Neural cell (in vitro differentiated cells): Measurements from ENCODE around the gene ASS1.

Experiments used
- EP300 ChIP-seq: fragments of 450-650 bp; conservative IDR thresholded peaks from 2 replicates; pipeline ENCODE4 v1.6.1; 2014; ENCODE audit warnings: antibody characterized with exemption, mild to moderate bottlenecking, moderate library complexity; ENCODE audit not compliant: poor library complexity, severe bottlenecking
- EZH2 ChIP-seq: fragments of 200-600, 300-800 bp; shearing (Covaris generic), sonication (generic); IDR thresholded peaks from 2 replicates; pipeline ENCODE4 v1.6.1; 2014; ENCODE audit warnings: antibody characterized with exemption, low read length, borderline replicate concordance, mild to moderate bottlenecking; ENCODE audit not compliant: insufficient read depth, poor library complexity, severe bottlenecking
- TF ChIP-seq, protein P1 (sequence below): fragments of 450-650 bp; IDR thresholded peaks from 2 replicates; pipeline ENCODE4 v1.5.1; 2014; ENCODE audit warnings: antibody characterized with exemption, mild to moderate bottlenecking, moderate library complexity; ENCODE audit not compliant: poor library complexity, severe bottlenecking

DNA sequence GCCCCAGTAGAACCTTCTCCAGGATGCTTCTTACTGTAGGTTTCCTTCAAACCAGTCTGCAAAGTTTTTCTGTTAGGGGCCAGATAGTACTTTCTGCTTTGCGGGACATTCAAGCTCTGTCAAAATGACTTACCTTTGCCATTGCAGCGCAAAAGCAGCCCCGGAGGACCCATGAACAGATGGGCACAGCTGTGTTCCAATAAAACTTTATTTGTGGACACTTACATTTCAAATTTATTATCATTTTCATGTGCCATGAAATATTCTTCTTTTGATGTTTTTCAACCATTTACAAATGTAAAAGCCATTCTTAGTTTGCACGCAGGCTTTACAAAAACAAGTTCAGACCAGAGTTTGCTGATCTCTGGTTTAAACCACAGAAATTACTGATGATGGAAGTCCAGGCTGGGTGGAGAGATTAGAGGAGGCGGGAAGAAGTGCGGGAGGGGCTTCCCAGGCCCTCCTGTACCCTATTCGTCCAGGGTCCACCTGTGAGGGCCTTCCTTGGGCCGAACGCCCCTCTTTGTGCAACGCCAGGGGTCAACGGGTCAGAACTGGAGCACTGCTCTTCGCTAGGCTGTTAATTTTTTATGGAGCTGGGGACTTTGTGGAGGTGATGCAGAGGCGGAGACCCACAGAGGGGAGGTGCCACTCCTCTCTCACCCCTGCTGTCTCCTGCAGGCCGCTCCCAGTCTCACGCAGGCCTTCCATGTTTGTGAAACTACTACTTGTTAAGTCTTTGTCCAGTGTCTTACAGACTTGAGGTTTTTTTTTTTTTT, 7.6 kb upstream of the ASS1 start:
- TF ChIP-seq, protein P1, sequence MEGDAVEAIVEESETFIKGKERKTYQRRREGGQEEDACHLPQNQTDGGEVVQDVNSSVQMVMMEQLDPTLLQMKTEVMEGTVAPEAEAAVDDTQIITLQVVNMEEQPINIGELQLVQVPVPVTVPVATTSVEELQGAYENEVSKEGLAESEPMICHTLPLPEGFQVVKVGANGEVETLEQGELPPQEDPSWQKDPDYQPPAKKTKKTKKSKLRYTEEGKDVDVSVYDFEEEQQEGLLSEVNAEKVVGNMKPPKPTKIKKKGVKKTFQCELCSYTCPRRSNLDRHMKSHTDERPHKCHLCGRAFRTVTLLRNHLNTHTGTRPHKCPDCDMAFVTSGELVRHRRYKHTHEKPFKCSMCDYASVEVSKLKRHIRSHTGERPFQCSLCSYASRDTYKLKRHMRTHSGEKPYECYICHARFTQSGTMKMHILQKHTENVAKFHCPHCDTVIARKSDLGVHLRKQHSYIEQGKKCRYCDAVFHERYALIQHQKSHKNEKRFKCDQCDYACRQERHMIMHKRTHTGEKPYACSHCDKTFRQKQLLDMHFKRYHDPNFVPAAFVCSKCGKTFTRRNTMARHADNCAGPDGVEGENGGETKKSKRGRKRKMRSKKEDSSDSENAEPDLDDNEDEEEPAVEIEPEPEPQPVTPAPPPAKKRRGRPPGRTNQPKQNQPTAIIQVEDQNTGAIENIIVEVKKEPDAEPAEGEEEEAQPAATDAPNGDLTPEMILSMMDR: no peak
- TF ChIP-seq EP300: no peak
- no peak for TF ChIP-seq EZH2
